Measurements from ENCODE around the gene BAAT.

DNA sequence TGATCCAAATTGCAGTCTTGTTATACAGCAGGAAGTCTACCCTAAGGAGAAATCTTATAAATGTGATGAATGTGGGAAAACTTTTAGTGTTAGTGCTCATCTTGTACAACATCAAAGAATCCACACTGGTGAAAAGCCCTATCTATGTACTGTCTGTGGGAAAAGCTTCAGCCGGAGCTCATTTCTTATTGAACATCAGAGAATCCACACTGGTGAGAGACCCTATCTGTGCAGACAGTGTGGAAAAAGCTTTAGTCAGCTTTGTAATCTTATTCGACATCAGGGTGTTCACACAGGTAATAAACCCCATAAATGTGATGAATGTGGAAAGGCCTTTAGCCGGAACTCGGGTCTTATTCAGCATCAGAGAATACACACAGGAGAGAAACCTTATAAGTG is 24.3 kb upstream of the BAAT start:
- TF ChIP-seq, protein P1, sequence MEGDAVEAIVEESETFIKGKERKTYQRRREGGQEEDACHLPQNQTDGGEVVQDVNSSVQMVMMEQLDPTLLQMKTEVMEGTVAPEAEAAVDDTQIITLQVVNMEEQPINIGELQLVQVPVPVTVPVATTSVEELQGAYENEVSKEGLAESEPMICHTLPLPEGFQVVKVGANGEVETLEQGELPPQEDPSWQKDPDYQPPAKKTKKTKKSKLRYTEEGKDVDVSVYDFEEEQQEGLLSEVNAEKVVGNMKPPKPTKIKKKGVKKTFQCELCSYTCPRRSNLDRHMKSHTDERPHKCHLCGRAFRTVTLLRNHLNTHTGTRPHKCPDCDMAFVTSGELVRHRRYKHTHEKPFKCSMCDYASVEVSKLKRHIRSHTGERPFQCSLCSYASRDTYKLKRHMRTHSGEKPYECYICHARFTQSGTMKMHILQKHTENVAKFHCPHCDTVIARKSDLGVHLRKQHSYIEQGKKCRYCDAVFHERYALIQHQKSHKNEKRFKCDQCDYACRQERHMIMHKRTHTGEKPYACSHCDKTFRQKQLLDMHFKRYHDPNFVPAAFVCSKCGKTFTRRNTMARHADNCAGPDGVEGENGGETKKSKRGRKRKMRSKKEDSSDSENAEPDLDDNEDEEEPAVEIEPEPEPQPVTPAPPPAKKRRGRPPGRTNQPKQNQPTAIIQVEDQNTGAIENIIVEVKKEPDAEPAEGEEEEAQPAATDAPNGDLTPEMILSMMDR (IDR thresholded peaks at IDR 0.05; ENCODE audit: low read depth, low read length): no peak
- no peak for TF ChIP-seq EZH2phosphoT487 (IDR thresholded peaks at IDR 0.05; ENCODE audit: low read depth)

Data from OCI-LY3 (cell line).